Measurements from ENCODE around the gene KNL1.

GRCh38 chr15:40664909-40665308, 70.9 kb downstream of the KNL1 start:
- TF ChIP-seq CTCF (IDR thresholded peaks at IDR 0.05) (no peak), POLR2A (IDR thresholded peaks at IDR 0.05) (no peak)

Data from stomach (tissue), 4 donors.